Measurements from ENCODE around the gene RNU6-9.
A peak's percentile ranks its signal among the peaks of the same experiment; 100 is the strongest.

RNU6-9 gene

DNA sequence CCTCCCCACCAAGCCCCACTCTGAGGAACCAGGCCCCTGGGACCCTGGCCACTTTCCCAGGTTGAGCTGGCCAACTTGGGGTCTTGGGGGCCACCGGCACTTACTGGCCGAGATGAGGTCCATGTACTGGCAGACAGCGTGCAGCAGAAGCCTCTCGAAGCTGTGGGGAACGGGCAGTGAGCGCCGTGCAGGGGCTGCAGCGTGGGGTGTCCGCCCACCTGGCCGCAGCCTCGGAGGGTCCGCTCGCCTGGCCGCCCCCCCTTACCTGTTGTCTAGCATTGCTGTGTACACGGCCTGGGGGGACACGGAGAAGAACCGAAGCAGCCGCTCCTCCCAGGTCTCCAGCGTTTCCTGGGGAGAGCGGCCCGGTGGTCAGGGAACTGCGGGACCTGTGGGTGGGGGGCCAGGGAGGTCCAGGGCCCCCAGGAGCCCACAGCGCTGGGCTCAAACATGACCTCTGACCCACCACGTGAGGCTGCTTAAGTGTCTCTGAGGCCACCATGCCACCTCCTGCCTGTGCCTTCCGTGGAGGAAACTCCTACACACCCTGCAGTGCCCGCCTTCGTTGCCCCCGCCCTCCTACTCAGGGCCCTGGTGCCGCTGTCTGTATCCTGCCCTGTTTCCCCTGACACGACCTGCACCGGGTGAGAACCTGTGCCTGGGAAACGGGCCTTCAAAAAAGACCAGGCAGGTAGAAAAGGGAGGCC is 6.2 kb downstream of the RNU6-9 start:
- no peak for DNase-seq

- DNase-seq: no peak
Measured at GRCh38 chr19:900043-900301, 6.7 kb downstream of the RNU6-9 start.

DNA sequence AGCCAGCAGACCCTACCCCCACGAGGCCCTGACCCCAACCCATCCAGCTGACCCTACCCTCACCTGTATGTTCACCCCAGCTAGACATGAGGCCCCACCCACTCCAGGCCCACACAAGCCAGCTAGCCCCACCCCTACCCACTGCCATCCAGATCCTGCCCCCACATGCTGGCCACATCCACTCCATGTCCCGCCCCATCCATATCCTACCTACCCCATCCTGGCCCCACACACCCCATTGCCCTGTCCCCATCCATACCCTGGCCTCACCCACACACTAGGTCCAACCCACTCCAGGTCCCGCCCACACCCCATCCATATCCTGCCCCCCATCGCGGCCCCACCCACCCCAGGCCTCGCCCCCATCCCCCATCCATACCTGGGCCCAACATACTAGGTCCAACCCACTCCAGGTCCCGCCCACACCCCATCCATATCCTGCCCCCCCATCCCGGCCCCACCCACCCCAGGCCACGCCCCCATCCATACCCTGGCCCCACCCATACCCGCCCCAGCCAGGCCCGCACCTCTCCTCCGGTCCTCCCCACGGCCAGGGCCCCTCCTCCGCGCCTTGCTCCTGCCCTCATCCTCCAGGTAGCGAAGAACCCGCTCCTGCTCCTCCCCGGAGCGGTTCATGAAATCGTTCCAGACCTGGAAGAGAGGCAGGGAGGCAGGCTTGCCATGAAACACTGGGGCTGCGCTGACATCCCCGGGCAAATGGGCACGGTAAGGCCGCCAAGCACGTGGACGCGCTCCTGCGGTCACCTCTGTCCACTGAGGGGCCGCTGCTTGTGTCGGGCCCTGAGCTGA is 7.2 kb downstream of the RNU6-9 start:
- DNase-seq: peak; percentile 72

GRCh38 chr19:901216-902092 is 8.2 kb downstream of the RNU6-9 start:
- no peak for DNase-seq

DNA sequence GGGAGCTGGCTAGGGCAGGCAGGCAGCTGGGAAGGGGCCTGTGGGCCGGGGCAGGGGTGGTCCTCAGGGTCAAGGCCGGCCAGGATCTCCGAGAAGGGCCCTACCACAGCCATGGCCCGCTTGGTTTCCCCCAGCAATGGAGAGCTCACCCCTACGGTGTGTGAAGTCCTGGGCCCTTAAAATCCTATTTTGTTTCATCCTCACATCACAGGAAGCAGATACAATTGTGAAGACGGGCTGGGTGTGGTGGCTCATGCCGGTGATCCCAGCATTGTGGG is 8.7 kb downstream of the RNU6-9 start:
- no peak for DNase-seq

DNA sequence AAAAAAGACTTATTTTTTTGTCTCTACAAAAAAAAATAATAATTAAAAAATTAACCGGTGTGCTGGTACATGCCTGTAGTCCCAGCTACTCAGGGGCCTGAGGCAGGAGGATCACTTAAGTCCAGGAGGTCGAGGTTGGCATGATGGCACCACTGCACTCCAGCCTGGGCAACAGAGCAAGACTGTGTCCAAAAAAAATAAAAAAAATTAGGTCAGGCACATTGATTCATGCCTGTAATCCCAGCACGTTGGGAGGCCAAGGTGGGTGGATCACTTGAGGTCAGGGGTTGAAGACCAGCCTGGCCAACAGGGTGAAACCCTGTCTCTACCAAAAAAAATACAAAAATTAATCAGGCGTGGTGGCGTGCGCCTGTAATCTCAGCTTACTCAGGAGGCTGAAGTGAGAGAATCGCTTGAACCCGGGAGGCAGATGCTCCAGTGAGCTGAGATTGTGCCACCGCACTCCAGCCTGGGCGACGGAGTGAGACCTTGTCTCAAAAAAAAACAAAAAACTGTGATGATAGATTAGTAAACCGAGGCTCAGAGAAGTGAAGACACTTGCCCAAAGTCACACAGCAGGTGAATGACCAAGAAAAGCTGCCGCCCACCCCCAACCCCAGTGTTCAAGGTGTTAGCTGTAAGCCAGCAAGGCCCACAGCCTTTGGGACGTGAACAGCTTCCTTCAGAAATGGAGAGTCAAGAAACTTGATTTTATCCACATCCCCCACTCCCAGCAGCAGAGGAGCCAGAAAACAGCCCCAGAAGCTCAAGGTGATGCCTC is 9.4 kb downstream of the RNU6-9 start:
- DNase-seq: no peak

GRCh38 chr19:903266-903797 is 10.0 kb downstream of the RNU6-9 start:
- DNase-seq: no peak

DNA sequence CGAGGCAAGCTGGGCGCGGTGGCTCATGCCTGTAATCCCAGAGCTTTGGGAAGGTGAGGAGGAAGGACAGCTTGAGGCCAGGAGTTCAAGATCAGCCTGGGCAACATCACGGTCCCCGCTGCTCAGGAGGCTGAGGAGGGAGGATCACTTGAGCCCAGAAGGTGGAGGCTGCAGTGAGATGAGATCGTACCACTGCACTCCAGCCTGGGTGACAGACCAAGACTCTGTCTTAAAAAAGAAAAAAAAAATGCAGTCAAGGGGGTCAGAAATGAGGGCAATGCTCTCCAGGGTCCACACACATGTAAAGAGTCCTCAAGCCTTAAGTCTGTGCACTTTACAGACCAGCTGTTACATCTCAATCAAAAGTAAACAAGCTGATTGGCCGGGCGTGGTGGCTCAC is 11.3 kb downstream of the RNU6-9 start:
- no peak for DNase-seq

GRCh38 chr19:906480-906879 is 13.2 kb downstream of the RNU6-9 start:
- DNase-seq: no peak

DNA sequence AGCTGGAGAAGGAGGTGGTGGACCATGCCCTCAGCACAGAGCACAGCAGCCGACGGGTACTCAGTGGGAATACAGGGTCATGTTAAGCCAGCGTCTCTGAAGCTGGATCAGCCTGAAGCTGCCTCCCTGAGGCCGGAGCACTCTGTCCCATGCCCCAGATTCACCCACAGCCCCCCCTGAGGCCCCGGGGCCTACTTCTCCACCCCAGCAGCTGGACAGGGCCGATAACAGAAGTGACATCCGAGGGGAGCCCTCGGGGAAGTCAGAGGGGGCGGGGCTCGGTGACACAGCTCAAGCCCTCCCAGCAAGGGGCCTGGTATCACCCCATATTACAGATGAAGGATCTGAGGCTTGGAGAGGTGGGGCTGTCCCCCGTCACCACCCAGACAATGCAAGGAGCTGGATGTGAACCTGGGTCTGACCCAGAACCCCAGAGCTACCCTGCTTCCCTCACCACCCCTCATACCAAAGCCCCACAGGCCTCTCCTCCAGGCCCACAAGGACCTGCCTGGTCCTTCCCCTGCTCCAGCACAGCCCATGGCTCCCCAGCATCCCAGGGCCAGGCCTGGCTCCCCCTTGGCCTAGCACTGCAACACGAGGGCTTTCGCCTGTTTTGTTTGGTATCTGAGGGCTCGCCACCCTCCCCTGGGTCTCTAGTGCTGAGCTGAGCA is 14.0 kb downstream of the RNU6-9 start:
- DNase-seq: peak; percentile 100

DNA sequence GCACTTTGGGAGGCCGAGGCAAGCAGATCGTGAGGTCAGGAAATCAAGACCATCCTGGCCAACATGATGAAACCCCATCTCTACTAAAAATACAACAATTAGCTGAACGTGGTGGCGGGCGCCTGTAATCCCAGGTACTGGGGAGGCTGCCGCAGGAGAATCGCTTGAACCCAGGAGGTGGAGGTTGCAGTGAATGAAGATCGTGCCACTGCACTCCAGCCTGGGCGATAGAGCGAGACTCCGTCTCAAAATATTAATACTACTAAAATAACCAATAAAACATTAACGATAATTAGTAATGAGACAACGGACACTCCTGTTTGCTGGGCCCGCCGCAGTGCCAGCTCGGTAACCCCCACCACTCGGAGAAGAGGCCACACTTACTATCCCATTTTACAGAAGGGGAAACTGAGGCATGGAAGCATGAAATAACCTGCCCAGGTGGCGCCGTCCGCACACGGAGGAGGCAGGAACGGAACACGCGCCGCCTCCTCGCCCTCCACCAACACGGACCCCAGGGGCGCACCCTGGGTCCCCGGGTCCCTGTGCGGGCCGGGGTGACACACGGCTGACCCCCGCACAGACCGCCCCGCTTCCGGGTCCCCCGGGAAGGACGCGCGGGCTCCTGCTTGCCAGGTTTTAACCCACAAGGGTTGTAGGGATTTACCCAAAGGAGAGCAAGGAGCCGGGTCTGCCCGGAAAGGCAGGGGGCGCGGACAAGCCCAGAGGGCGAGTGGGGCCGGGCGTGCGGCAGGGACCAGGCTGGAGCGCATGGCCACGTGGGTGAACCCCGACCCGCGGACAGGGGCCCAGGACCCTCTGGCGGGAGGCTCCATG is 18.1 kb downstream of the RNU6-9 start:
- no peak for DNase-seq

- peak; percentile 51 for DNase-seq
Measured at GRCh38 chr19:912181-913079, 19.1 kb downstream of the RNU6-9 start.

- DNase-seq: peak; percentile 85
Measured at GRCh38 chr19:913080-913748, 19.9 kb downstream of the RNU6-9 start, which contains the start of gene R3HDM4. Gene R3HDM4 (minus strand): TSS chr19:913219. CDS start chr19:913157, 62 bp downstream.

GRCh38 chr19:916645-917322 is 23.5 kb downstream of the RNU6-9 start:
- peak; percentile 68 for DNase-seq

DNA sequence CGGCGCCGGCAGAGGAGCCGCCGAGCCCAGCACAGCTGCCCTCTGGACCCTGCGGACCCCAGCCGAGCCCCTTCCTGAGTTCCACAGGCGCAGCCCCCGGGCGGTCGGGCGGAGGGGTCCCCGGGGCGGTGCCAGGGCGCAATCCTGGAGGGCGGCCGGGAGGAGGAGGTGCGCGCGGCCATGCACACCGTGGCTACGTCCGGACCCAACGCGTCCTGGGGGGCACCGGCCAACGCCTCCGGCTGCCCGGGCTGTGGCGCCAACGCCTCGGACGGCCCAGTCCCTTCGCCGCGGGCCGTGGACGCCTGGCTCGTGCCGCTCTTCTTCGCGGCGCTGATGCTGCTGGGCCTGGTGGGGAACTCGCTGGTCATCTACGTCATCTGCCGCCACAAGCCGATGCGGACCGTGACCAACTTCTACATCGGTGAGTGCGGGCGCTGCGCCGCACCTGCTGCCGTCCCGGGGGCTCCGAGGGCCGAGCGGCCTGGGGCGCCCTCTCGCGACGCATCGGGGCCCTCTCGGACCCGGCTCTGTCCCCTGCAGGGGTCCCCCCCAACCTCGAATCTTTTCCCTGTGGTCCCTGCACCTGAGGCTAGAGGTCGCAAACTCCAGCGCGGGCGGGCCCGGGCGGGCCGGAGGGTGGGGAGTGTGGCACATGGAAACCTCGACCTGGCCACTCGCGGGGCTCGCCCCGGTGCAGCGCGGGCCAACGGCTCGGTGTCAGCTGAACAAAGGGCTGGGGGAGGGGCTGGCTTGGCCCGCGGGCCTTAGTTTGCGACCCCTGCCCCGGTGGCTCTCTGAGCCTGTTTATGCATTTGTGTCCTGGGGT is 24.3 kb downstream of the RNU6-9 start, which contains the start of gene KISS1R:
TSS of gene KISS1R (plus strand) at position 11 of the 829 bp plus-strand sequence. CDS start at position 181, 170 bp downstream.
- DNase-seq: peak; percentile 71

DNA sequence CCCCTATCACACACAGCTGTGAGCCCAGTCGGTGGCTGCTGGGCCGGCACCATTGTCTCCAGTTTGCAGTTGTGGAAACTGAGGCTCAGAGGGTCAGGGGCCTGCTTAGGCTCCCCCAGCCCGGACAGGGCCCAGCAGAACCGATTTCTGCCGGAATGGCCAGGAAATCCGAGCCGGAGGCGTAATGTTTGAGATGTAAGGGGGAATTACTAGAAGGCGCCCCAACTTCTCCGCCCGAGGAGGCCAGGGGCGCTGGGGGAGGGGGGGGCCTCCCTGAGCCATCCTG is 24.8 kb downstream of the RNU6-9 start:
- no peak for DNase-seq

- no peak for DNase-seq
Measured at GRCh38 chr19:918481-919198, 25.4 kb downstream of the RNU6-9 start.
